Astrocyte (in vitro differentiated cells and primary cell): ENCODE results near the gene CCL28. TPM values are rescaled to one million over a fixed set of nuclear protein-coding genes. Genes with fewer than 3 reads are reported as not detected.

Source experiments
- DNase-seq: peaks from one replicate; pipeline ENCODE4 v3.0.0-alpha.2; 2010; ENCODE audit warnings: low read depth
- FAIRE-seq: peaks from 2 replicates; lab custom pipeline; 2011; peaks lifted over from hg19 to GRCh38; lab: Jason Lieb, UNC
- H2AFZ ChIP-seq: 2 replicates; pipeline ENCODE4 v1.6.0; 2012; ENCODE audit warnings: low read depth, low read length, inconsistent platforms
- H3K27ac ChIP-seq: 2 replicates; pipeline ENCODE4 v1.5.1; 2011; ENCODE audit warnings: low read depth, low read length, inconsistent platforms
- H3K27me3 ChIP-seq: 2 replicates; pipeline ENCODE4 v1.6.0; 2011; ENCODE audit warnings: low read length, inconsistent platforms; ENCODE audit not compliant: insufficient read depth
- H3K36me3 ChIP-seq: 2 replicates; pipeline ENCODE4 v1.5.1; 2011; ENCODE audit warnings: low read length, inconsistent platforms; ENCODE audit not compliant: insufficient read depth
- H3K4me1 ChIP-seq: 2 replicates; pipeline ENCODE4 v1.5.1; 2011; ENCODE audit warnings: low read length, inconsistent platforms; ENCODE audit not compliant: insufficient read depth
- H3K4me2 ChIP-seq: 2 replicates; pipeline ENCODE4 v1.6.0; 2012; ENCODE audit warnings: low read length, inconsistent platforms
- H3K4me3 ChIP-seq: 2 replicates; pipeline ENCODE4 v1.5.1; 2011; ENCODE audit warnings: low read depth, mild to moderate bottlenecking, low read length, inconsistent platforms; ENCODE audit not compliant: insufficient read depth
- H3K79me2 ChIP-seq: 2 replicates; pipeline ENCODE4 v1.6.0; 2012; ENCODE audit warnings: mild to moderate bottlenecking, low read length, inconsistent platforms; ENCODE audit not compliant: insufficient read depth
- H3K9ac ChIP-seq: 2 replicates; pipeline ENCODE4 v1.6.0; 2012; ENCODE audit warnings: mild to moderate bottlenecking, low read length, inconsistent platforms
- H3K9me3 ChIP-seq: 2 replicates; pipeline ENCODE4 v1.5.1; 2012; ENCODE audit warnings: low read depth, mild to moderate bottlenecking, low read length, inconsistent platforms; ENCODE audit not compliant: insufficient read depth
- H4K20me1 ChIP-seq: 2 replicates; pipeline ENCODE4 v1.6.0; 2012; ENCODE audit warnings: low read length, inconsistent platforms; ENCODE audit not compliant: insufficient read depth
- H3K27ac Mint-ChIP-seq: one replicate; pipeline ENCODE4 v1.8.0; 2021; ENCODE audit warnings: mild to moderate bottlenecking, mixed read lengths; ENCODE audit not compliant: unreplicated experiment
- H3K27me3 Mint-ChIP-seq: one replicate; pipeline ENCODE4 v1.8.0; 2021; ENCODE audit warnings: low read depth, mixed read lengths; ENCODE audit not compliant: unreplicated experiment
- H3K36me3 Mint-ChIP-seq: one replicate; pipeline ENCODE4 v1.8.0; 2021; ENCODE audit warnings: low read depth, mixed read lengths; ENCODE audit not compliant: unreplicated experiment
- H3K4me1 Mint-ChIP-seq: one replicate; pipeline ENCODE4 v1.8.0; 2021; ENCODE audit warnings: low read depth, mixed read lengths; ENCODE audit not compliant: unreplicated experiment
- H3K4me3 Mint-ChIP-seq: one replicate; pipeline ENCODE4 v1.8.0; 2021; ENCODE audit warnings: mild to moderate bottlenecking, moderate library complexity, mixed read lengths; ENCODE audit not compliant: unreplicated experiment
- H3K9me3 Mint-ChIP-seq: one replicate; pipeline ENCODE4 v1.8.0; 2021; ENCODE audit warnings: mild to moderate bottlenecking, mixed read lengths; ENCODE audit not compliant: unreplicated experiment
- CTCF ChIP-seq: IDR thresholded peaks from 2 replicates; pipeline ENCODE4 v1.5.1; 2011; ENCODE audit warnings: low read depth, mild to moderate bottlenecking, inconsistent platforms, low read length, moderate library complexity; ENCODE audit not compliant: insufficient read depth
- EZH2 ChIP-seq: IDR thresholded peaks from 2 replicates; pipeline ENCODE4 v1.6.1; 2012; ENCODE audit warnings: mild to moderate bottlenecking, low read length, inconsistent platforms; ENCODE audit not compliant: insufficient read depth
- total RNA-seq: library from RNA; stranded (reverse); gene quantifications from 2 replicates; pipeline ENCODE4 v1.2.1, GENCODE V29; 2021

Gene CCL28
- total RNA-seq, 1 donor from 2014 or later, result 0.16 TPM

GRCh38 chr5:43336159-43336558, 76.0 kb downstream of the CCL28 start:
- no peak overlapping the region for H3K4me3 Mint-ChIP-seq
- no peaks in the 10 kb centered on the region for H4K20me1 ChIP-seq
- no peaks in the 10 kb centered on the region for H3K27me3 ChIP-seq
- H3K27me3 Mint-ChIP-seq, result no peaks in the 10 kb centered on the region
- FAIRE-seq (no peak), DNase-seq (peak; percentile 11)
- H3K36me3 ChIP-seq, result no peaks in the 10 kb centered on the region
- H3K4me1 Mint-ChIP-seq, result peaks cover 9% of the 10 kb centered on the region
- no peaks in the 10 kb centered on the region for H3K4me1 ChIP-seq
- H3K27ac Mint-ChIP-seq, result peak overlapping the region; percentile 29
- no peak overlapping the region for H3K27ac ChIP-seq
- H3K9me3 ChIP-seq, result no peaks in the 10 kb centered on the region
- H2AFZ ChIP-seq, result no peak overlapping the region
- H3K9ac ChIP-seq, result no peak overlapping the region
- H3K79me2 ChIP-seq, result no peaks in the 10 kb centered on the region
- no peaks in the 10 kb centered on the region for H3K36me3 Mint-ChIP-seq
- H3K4me3 ChIP-seq, result no peak overlapping the region
- TF ChIP-seq EZH2 (no peak), CTCF (no peak)
- peaks cover 47% of the 10 kb centered on the region for H3K9me3 Mint-ChIP-seq
- no peak overlapping the region for H3K4me2 ChIP-seq

GRCh38 chr5:43335681-43336080, 76.5 kb downstream of the CCL28 start:
- peaks cover 9% of the 10 kb centered on the region for H3K4me1 Mint-ChIP-seq
- no peak overlapping the region for H3K27ac Mint-ChIP-seq
- FAIRE-seq (no peak), DNase-seq (no peak)
- no peaks in the 10 kb centered on the region for H3K27me3 ChIP-seq
- no peaks in the 10 kb centered on the region for H3K36me3 ChIP-seq
- H3K4me3 Mint-ChIP-seq, result no peak overlapping the region
- H3K36me3 Mint-ChIP-seq, result no peaks in the 10 kb centered on the region
- no peak overlapping the region for H2AFZ ChIP-seq
- no peaks in the 10 kb centered on the region for H4K20me1 ChIP-seq
- no peak overlapping the region for H3K4me3 ChIP-seq
- no peak overlapping the region for H3K27ac ChIP-seq
- H3K9me3 Mint-ChIP-seq, result peaks cover 47% of the 10 kb centered on the region
- H3K27me3 Mint-ChIP-seq, result no peaks in the 10 kb centered on the region
- TF ChIP-seq CTCF, result no peak
- no peak overlapping the region for H3K4me2 ChIP-seq
- no peak overlapping the region for H3K9ac ChIP-seq
- H3K9me3 ChIP-seq, result no peaks in the 10 kb centered on the region
- no peaks in the 10 kb centered on the region for H3K79me2 ChIP-seq
- H3K4me1 ChIP-seq, result no peaks in the 10 kb centered on the region

- Mint-ChIP-seq H3K4me1 (peaks cover 9% of the 10 kb centered on the region), H3K9me3 (peaks cover 41% of the 10 kb centered on the region), H3K4me3 (no peak overlapping the region), H3K27ac (peak overlapping the region; percentile 68), H3K27me3 (no peaks in the 10 kb centered on the region), H3K36me3 (no peaks in the 10 kb centered on the region)
- no peaks in the 10 kb centered on the region for H3K9me3 ChIP-seq
- no peaks in the 10 kb centered on the region for H3K27me3 ChIP-seq
- H4K20me1 ChIP-seq, result no peaks in the 10 kb centered on the region
- DNase-seq, result no peak
- FAIRE-seq, result no peak
- TF ChIP-seq EZH2, result no peak
- TF ChIP-seq CTCF, result no peak
- H3K9ac ChIP-seq, result no peak overlapping the region
- no peak overlapping the region for H2AFZ ChIP-seq
- no peaks in the 10 kb centered on the region for H3K4me1 ChIP-seq
- no peaks in the 10 kb centered on the region for H3K36me3 ChIP-seq
- H3K27ac ChIP-seq, result no peak overlapping the region
- no peak overlapping the region for H3K4me2 ChIP-seq
- H3K4me3 ChIP-seq, result no peak overlapping the region
- no peaks in the 10 kb centered on the region for H3K79me2 ChIP-seq
These were observed 79.8 kb downstream of the CCL28 start for GRCh38 chr5:43332401-43332800.

Other genes starting within 250 kb of the CCL28 start
- 0.54 and 1.5 TPM in 2 replicates for gene NIM1K, start 220.2 kb downstream of the CCL28 start, total RNA-seq
- 95.9 and 146 TPM in 2 replicates for gene HMGCS1, start 99.0 kb downstream of the CCL28 start, total RNA-seq
- gene TMEM267, start 71.5 kb upstream of the CCL28 start, total RNA-seq, result 20.9 and 22.3 TPM in 2 replicates
- 2.5 and 3.3 TPM in 2 replicates for gene C5orf34, start 102.8 kb upstream of the CCL28 start, total RNA-seq
- 95.7 and 101 TPM in 2 replicates for gene PAIP1, start 144.7 kb upstream of the CCL28 start, total RNA-seq
- gene NNT, start 190.8 kb upstream of the CCL28 start, total RNA-seq, result 38.9 and 44.3 TPM in 2 replicates